Gastrocnemius medialis (tissue), 4 donors: ENCODE measurements around the gene ZNF219.

Source experiments
- CTCF ChIP-seq, 5 experiments: fragments of 450-650 bp in 3 of 5; fragments of 200-600 bp in 2 of 5; sonication (generic) in 2 of 5; IDR thresholded peaks in 4 of 5; conservative IDR thresholded peaks in 1 of 5; 1 replicate in 4 of 5; 2 replicates in 1 of 5; pipeline ENCODE4 v1.5.1; 2016 to 2019; ENCODE audit warnings: antibody characterized with exemption in 5 of 5, mild to moderate bottlenecking in 3 of 5, moderate library complexity in 3 of 5
- POLR2A ChIP-seq, 2 donors: fragments of 450-650 bp; IDR thresholded peaks; one replicate each; pipeline ENCODE4 v1.6.1; 2017; ENCODE audit warnings: antibody characterized with exemption in 2 of 2, mild to moderate bottlenecking in 2 of 2, moderate library complexity in 2 of 2

DNA sequence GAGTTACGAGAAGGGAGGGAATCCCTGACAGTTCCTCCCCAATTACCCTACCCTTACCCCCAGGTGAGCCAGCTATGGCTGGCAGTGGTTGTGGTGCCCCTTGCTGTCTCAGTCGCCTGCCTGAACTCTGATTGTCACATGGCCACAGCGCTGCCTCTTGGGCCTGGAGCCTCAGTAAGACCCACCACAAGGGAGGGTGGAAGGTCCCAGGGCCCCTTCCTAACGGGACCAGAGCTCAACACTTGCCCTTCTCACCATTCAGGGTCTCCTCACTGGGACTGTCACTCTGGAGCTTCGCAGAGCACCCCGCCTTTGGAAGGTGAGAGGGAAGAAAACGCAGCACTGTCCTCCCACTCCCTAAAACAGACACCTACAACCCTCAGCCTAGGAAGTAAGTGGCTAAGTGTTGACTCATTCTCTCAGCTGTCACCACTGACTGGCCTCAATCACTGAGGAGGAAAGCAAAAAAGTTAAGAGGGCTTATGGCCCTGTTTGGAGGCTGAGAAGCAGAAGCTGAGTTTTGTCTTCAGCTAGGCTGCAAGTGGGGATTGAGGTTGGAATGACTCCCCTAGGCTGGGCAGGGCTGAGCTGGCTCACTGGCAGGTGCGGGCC is 3.5 kb upstream of the ZNF219 start:
- no peak for TF ChIP-seq CTCF (IDR thresholded peaks at IDR 0.05 in 4 of 5, conservative IDR thresholded peaks at IDR 0.05 in 1 of 5)
- TF ChIP-seq POLR2A (IDR thresholded peaks at IDR 0.05), result no peak
